GM04504 (cell line): ENCODE results near the gene NUDT4.
"Not testable (repeated sequence)": the region's sequence is repeated elsewhere in the genome, so short reads cannot be mapped to it uniquely, and the experiment has no call there.

Source experiments
- DNase-seq: peaks from one replicate; pipeline ENCODE4 v3.0.0-alpha.2; 2012; ENCODE audit warnings: low read depth

The NUDT4 gene

GRCh38 chr12:93402333-93403311, 24.9 kb downstream of the NUDT4 start:
- no peak for DNase-seq

- no peak for DNase-seq
These were observed 26.5 kb downstream of the NUDT4 start for GRCh38 chr12:93403988-93404803.

DNA sequence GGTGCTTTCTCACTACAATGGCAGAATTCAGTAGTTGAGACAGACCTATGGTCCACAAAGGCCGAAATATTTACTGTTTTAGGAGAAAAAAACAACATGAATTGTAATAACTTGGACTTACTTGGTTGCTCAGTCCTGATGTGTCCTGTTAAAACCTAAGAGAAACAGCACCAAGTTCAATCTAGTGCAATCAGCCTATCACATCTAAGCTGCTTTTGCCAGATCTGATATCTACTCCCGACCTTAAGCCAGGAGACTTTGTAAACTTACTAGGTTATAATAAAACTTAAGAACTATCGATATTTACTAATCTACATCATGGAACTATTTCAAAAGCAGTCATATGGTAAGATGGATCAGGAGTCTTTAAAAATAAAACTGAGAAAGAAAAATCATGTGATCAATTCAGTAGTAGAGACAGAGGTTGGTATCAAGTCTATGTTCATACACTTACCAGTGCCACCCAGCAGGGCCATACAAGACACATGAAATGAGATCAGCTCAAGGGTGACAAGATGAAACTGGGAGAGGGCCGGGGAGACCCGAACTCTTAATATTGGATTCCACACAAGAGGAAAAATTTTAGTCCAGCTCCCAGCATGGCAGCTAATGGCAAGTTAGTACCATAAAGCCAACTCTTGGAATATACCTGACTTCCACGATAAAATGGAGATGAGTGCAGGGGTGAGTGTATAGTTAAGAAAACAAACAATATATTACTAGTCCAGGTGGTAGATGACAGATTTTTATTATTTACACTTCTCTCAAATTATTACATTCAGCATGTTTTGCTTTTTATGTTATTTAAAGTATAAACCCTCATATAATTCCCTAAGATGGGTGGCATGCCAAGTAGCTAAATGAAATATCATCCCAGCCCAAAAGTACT, 27.5 kb downstream of the NUDT4 start:
- no peak for DNase-seq

DNA sequence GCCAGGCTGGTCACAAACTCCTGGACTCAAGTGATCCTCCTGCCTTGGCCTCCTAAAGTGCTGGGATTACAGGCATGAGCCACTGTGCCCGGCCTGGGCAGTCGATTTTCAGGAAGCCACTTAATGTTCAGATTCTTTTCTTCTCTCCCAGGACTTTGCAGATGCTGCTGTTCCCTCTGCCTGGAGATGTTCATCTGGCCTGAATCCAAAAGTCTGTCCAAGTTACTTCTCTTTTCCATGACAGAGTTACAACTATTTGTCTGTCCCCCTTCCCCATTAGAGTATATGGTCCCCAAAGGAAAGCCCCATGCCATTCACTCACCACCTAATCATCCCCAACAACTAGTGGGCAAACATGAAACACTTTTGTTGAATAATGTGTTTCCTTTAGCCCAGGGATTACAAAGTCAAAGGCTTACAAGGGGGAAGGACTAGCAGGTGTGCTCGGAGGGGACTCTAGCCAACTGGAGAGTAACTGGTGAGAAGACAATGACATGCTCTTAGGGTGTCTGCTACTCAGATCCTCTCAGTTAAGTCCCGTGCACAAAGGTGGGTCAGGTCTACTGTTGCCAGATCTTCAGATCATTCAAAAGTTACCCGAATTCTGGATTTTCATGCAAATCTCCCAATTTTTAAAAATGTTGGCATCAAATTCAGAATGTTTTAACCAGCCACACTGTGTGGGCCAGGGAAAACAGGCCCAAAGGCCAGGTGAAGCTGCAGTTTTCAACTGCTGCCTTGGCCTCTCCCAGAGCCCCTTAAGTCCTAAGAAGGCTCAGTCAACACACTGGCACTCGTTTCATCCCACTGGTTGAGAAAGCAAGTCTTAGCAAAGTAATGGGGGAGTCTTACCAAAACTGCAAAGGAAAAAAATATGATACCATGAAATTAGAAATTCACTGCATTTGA, 29.6 kb downstream of the NUDT4 start:
- DNase-seq: no peak

GRCh38 chr12:93407963-93408283, 30.2 kb downstream of the NUDT4 start:
- DNase-seq: no peak

- no peak for DNase-seq
These were observed 31.1 kb downstream of the NUDT4 start for GRCh38 chr12:93408813-93409212.

- not testable (repeated sequence) for DNase-seq
These were observed 31.8 kb downstream of the NUDT4 start for GRCh38 chr12:93409343-93410187.

GRCh38 chr12:93411060-93411459, 33.3 kb downstream of the NUDT4 start:
- DNase-seq: peak; percentile 11

DNA sequence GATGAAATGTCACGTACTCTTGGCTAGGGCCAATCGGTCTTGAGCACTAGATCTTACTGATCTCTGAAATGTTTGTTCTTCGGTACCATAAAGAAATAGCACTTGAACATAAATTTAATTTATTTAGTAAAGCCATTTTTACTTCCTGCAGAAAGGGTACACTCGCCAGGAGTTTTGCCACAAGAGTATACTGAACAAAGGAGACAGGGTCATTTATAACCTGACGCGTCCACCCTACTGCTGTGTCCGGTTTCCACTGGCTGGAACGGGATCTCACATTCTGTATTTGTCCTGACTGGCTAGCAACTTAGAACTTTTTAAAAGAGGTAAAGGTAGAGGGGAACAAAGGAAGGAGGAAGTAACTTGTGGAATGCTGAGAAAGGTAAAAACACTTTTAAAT, 34.7 kb downstream of the NUDT4 start:
- DNase-seq: not testable (repeated sequence)

DNA sequence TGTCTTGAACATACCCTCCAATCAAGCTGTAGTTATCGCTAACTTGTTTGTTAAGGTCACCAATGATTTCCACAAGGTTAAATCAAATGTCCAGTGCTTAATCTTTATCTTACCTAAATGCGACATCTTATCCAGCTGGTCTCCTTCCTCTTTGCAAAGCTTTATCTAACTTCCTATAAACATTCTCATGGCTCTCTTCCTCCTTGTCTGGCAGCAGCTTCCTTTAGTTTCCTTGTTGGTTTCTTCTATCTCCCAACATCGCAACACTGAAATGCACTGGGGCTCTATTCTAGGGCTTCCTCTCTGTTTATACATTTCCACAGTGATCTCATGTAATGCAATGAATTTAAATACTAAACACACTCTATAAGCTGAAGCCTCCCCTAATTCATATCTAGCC, 35.3 kb downstream of the NUDT4 start:
- no peak for DNase-seq

GRCh38 chr12:93415723-93416464, 38.2 kb downstream of the NUDT4 start:
- peak; percentile 23 for DNase-seq

DNA sequence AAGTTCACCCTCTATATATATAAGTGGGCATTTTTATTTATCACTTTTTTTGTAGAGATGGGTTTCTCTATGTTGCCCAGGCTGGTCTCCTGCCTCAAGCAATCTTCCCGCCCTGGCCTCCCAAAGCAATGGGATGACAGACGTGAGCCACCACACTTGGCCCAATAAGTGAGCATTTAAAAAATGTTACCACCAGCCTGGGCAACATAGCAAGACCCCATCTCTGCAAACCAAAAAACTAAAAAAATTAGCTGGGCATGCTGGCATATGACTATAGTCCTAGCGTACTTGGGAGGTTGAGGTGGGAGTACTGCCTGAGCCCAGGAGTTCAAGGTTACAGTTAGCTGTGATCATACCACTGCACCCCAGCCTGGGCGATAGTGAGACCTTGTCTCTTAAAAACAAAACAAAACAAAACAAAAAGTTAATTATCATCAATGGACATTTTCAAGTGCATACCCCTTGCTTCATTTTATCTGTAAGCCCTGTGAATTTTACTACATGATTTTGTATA, 40.3 kb downstream of the NUDT4 start:
- no peak for DNase-seq

DNA sequence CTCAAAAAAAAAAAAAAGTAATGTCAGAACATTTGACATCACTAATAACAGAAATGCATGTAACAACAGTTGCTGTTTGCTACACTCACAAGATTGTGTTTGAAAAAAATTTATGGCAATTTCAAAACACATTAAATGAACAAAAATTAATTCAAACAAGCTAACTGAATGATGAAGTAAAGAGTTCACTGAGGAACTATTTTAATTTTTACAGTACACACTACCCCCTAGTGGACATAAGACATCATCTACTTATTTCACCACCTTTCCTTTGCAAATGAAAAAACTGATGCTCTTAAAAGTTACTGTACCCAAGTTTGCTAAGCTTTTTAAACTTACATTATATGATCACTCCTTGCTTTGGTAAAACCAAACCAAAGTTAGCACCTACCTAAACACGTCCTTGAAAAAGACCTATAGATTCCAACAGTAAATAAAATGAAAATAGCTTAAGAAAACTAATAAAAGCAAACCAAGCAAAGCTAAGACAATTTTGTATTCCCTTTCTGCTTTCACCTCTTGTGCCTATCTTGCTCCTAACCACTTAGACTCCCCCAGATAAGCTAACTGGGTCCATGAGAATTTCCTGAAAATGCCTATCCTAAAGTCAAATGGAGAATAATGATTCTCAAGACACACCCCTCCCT, 41.8 kb downstream of the NUDT4 start:
- DNase-seq: no peak

DNA sequence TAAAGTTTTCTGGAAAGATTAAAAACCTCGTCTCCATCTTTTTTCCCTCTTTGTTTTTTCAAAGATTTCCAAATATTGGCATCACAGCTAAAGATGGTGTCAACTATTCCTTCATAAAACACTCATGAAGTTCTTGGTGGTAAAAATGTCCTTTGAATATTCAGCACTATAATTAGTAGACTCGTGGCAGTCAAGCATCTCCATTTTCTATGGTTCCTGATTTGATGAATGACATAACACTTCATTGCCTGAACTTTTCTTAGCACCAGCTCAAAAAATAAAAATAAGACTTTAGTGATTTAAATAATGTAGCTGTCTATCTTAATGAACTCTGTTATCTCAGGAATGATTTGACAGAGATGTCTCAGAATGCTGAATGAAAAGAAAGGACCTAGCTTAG, 44.3 kb downstream of the NUDT4 start:
- DNase-seq: no peak

DNA sequence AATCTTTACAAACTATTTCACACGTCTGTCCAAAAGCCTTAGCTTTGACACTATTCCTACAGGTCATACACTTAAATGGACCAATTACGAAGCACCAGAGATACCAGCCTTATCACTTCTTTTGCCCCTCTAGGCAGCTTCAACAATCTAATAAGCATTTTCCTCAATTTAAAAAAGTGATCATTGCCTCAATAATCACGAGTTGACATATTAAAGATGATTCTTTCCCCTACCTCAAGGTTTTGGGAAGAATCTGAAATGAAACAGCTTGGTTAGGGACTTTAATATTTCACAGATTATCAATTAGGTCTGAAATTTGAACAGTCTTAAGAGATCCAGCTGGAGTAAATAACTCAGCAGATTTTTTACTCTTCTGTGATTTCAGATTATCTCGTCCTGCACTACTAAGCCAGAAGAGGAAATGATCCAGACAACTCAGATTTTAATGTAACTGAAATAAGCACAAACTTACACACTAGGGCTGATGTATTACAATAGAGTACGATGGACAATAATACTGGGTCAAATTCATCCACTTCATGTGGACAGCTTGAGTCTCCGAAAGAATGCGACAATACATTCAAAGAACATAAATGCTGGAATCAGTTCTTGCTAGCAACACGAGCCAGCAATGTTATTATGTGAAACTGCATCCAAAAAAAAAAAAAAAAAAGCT, 48.1 kb downstream of the NUDT4 start:
- DNase-seq: no peak

DNA sequence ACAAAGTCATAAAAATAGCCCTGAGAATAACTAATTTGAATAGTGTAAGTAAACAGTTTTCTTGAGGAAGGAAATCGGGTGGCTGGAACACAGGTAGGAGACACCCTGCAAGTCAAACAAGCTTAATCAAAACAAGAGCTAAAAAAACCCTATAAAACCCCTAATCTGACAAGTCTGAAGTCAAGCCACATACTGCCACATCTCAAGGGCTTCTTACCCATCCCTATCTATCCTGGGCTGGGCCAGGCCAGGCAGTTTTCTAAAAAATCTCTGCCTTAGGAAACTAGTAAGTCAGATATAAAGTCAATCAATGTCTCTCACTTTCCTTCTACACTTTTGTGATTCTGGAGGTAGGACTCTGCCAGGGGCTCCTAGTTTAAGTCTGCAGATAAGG, 48.7 kb downstream of the NUDT4 start:
- DNase-seq: no peak

DNA sequence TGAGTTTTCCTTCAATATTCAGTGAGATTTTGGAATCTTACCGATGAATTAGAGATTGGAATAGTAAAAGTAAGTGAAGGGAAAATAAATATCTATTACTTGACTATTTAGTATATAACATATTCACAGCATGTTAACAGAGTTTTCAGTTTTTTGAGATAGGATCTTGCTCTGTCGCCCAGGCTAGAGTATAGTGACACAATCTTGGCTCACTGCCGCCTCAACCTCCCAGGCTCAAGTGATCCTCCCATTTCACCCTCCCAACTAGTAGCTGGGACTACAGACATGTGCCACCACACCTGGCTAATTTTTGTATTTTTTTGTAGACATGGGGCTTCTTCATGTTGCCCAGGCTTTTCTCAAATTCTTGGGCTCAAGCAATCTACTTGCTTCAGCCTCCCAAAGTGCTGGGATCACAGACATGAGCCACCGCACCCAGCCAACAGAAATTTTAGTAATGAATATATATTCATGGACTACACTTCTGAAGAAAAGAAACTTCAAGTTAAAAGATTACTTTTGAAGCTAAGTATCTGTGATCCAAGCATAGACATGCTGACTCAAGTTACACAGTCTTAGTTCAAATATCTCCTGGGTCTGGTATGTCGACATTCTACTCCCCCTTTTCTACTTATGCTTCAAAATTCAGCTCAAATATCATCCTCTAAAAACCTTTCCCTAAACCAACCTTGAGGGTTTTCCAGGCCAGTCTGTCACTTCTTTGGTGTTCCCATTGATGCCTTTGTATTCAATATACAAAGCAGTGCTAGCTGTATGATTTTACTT, 50.2 kb downstream of the NUDT4 start:
- DNase-seq: no peak
